Measurements from ENCODE around the gene SLC49A3. TPM values are rescaled to one million over a fixed set of nuclear protein-coding genes. Genes with fewer than 3 reads are reported as not detected.
"Not testable (repeated sequence)": the region's sequence is repeated elsewhere in the genome, so short reads cannot be mapped to it uniquely, and the experiment has no call there.

The SLC49A3 gene
- total RNA-seq, 1 experiment from 2014 or later, result 0.49 TPM

- H3K27me3 ChIP-seq, result no peaks in the 10 kb centered on the region
- DNase-seq, result no peak
- H3K9me3 ChIP-seq, result no peaks in the 10 kb centered on the region
- no peaks in the 10 kb centered on the region for H3K36me3 ChIP-seq
- H3K4me3 ChIP-seq, result no peak overlapping the region
Measured at GRCh38 chr4:637536-638280, 51.2 kb downstream of the SLC49A3 start.

GRCh38 chr4:636628-637159 is 52.3 kb downstream of the SLC49A3 start:
- DNase-seq, result no peak
- Histone ChIP-seq H3K4me3 (no peak overlapping the region), H3K9me3 (no peaks in the 10 kb centered on the region), H3K36me3 (no peaks in the 10 kb centered on the region), H3K27me3 (no peaks in the 10 kb centered on the region)

GRCh38 chr4:635851-636627 is 52.9 kb downstream of the SLC49A3 start:
- no peaks in the 10 kb centered on the region for H3K36me3 ChIP-seq
- H3K9me3 ChIP-seq, result no peaks in the 10 kb centered on the region
- H3K4me3 ChIP-seq, result no peak overlapping the region
- H3K27me3 ChIP-seq, result no peaks in the 10 kb centered on the region
- DNase-seq, result no peak

- not testable (repeated sequence) for H3K9me3 ChIP-seq, H3K27me3 ChIP-seq, H3K36me3 ChIP-seq, DNase-seq, H3K4me3 ChIP-seq
Measured at GRCh38 chr4:635066-635835, 53.7 kb downstream of the SLC49A3 start.

GRCh38 chr4:634599-634985 is 54.4 kb downstream of the SLC49A3 start:
- H3K36me3 ChIP-seq, result no peaks in the 10 kb centered on the region
- DNase-seq, result no peak
- no peaks in the 10 kb centered on the region for H3K27me3 ChIP-seq
- no peaks in the 10 kb centered on the region for H3K9me3 ChIP-seq
- no peak overlapping the region for H3K4me3 ChIP-seq

- H3K4me3 ChIP-seq, result no peak overlapping the region
- DNase-seq, result no peak
- no peaks in the 10 kb centered on the region for H3K9me3 ChIP-seq
- H3K36me3 ChIP-seq, result no peaks in the 10 kb centered on the region
- no peaks in the 10 kb centered on the region for H3K27me3 ChIP-seq
Measured at GRCh38 chr4:633976-634598, 54.9 kb downstream of the SLC49A3 start.

GRCh38 chr4:633406-633805 is 55.5 kb downstream of the SLC49A3 start:
- H3K36me3 ChIP-seq, result no peaks in the 10 kb centered on the region
- no peak overlapping the region for H3K4me3 ChIP-seq
- no peaks in the 10 kb centered on the region for H3K27me3 ChIP-seq
- no peaks in the 10 kb centered on the region for H3K9me3 ChIP-seq
- DNase-seq, result no peak

GRCh38 chr4:632926-633325 is 56.0 kb downstream of the SLC49A3 start:
- H3K9me3 ChIP-seq, result no peaks in the 10 kb centered on the region
- no peaks in the 10 kb centered on the region for H3K27me3 ChIP-seq
- no peak overlapping the region for H3K4me3 ChIP-seq
- H3K36me3 ChIP-seq, result no peaks in the 10 kb centered on the region
- DNase-seq, result no peak

- H3K36me3 ChIP-seq, result no peaks in the 10 kb centered on the region
- no peak for DNase-seq
- no peaks in the 10 kb centered on the region for H3K9me3 ChIP-seq
- no peak overlapping the region for H3K4me3 ChIP-seq
- no peaks in the 10 kb centered on the region for H3K27me3 ChIP-seq
Measured at GRCh38 chr4:632196-632790, 56.7 kb downstream of the SLC49A3 start.

Other genes with a start within 250 kb of the SLC49A3 start
- gene ZNF721, start 190.0 kb downstream of the SLC49A3 start, total RNA-seq (2014; rRNA removed; shearing (Covaris generic); ENCODE audit: low replicate concordance), result 1.6 and 4.8 TPM in 2 replicates
- 13.2 and 25.4 TPM in 2 replicates for gene PIGG, start 189.9 kb downstream of the SLC49A3 start, total RNA-seq (2014; rRNA removed; shearing (Covaris generic); ENCODE audit: low replicate concordance)
- gene TMEM271, start 112.9 kb downstream of the SLC49A3 start, total RNA-seq (2014; rRNA removed; shearing (Covaris generic); ENCODE audit: low replicate concordance), result not detected in 2 replicates
- gene PDE6B, start 63.6 kb downstream of the SLC49A3 start, total RNA-seq (2014; rRNA removed; shearing (Covaris generic); ENCODE audit: low replicate concordance), result 0.10 TPM in 1 of 2 replicates, not detected in the other
- gene ATP5ME, start 14.9 kb downstream of the SLC49A3 start, total RNA-seq (2014; rRNA removed; shearing (Covaris generic); ENCODE audit: low replicate concordance), result 183 TPM in 1 of 2 replicates, not detected in the other
- 1.2 TPM in 1 of 2 replicates, not detected in the other for gene MYL5, start 14.6 kb downstream of the SLC49A3 start, total RNA-seq (2014; rRNA removed; shearing (Covaris generic); ENCODE audit: low replicate concordance)
- gene PCGF3, start 16.7 kb upstream of the SLC49A3 start, total RNA-seq (2014; rRNA removed; shearing (Covaris generic); ENCODE audit: low replicate concordance), result 9.9 and 25.5 TPM in 2 replicates
- gene CPLX1, start 137.0 kb upstream of the SLC49A3 start, total RNA-seq (2014; rRNA removed; shearing (Covaris generic); ENCODE audit: low replicate concordance), result not detected in 2 replicates
- gene GAK, start 243.2 kb upstream of the SLC49A3 start, total RNA-seq (2014; rRNA removed; shearing (Covaris generic); ENCODE audit: low replicate concordance), result 57.1 and 67.9 TPM in 2 replicates
- gene TMEM175, start 243.3 kb upstream of the SLC49A3 start, total RNA-seq (2014; rRNA removed; shearing (Covaris generic); ENCODE audit: low replicate concordance), result 14.1 and 15.0 TPM in 2 replicates

All from MG63 (cell line).